K562 (cell line): ENCODE measurements around the gene ERH. TPM values are rescaled to one million over a fixed set of nuclear protein-coding genes. Genes with fewer than 3 reads are reported as not detected.

Experiments used
- ADNP ChIP-seq: fragments of 200-800 bp; sonication (Bioruptor generic); IDR thresholded peaks from 2 replicates; pipeline ENCODE4 v1.6.1; 2016; ENCODE audit warnings: missing genetic modification characterization, missing compliant biosample characterization
- ARID2 ChIP-seq: fragments of 450-650 bp; IDR thresholded peaks from 2 replicates; pipeline ENCODE4 v1.6.1; 2017; ENCODE audit warnings: antibody characterized with exemption, mild to moderate bottlenecking
- BHLHE40 ChIP-seq: IDR thresholded peaks from 2 replicates; pipeline ENCODE4 v1.6.1; 2011; ENCODE audit warnings: low read length, improper control_type of control experiment
- CAMTA2 ChIP-seq: fragments of 250-450 bp; sonication (Bioruptor Pico); conservative IDR thresholded peaks from 2 replicates; pipeline ENCODE4 v1.5.1; 2022
- CBX2 ChIP-seq: fragments of 200-600 bp; sonication (generic); IDR thresholded peaks from one replicate; pipeline ENCODE4 v1.6.1; 2012; ENCODE audit warnings: mild to moderate bottlenecking, low read length, inconsistent platforms; ENCODE audit not compliant: insufficient read depth, poor library complexity, severe bottlenecking
- CREBBP ChIP-seq: IDR thresholded peaks from one replicate; pipeline ENCODE4 v1.6.1; 2012; ENCODE audit warnings: low read depth, mild to moderate bottlenecking, control low read depth, inconsistent platforms, low read length
- FOXK2 ChIP-seq, 2 experiments: fragments of 450-650 bp; IDR thresholded peaks in 1 of 2; conservative IDR thresholded peaks in 1 of 2; 2 replicates each; pipeline ENCODE4 v1.6.1; 2016; ENCODE audit warnings: low read depth in 2 of 2, mild to moderate bottlenecking in 1 of 2
- KLF16 ChIP-seq: IDR thresholded peaks from 2 replicates; pipeline ENCODE4 v1.6.1; 2016; ENCODE audit warnings: antibody characterized with exemption
- LARP7 ChIP-seq: fragments of 450-650 bp; IDR thresholded peaks from 2 replicates; pipeline ENCODE4 v1.6.1; 2016
- MTA1 ChIP-seq: fragments of 450-650 bp; IDR thresholded peaks from 2 replicates; pipeline ENCODE4 v1.6.1; 2017; ENCODE audit warnings: borderline replicate concordance
- NFIC ChIP-seq: fragments of 450-650 bp; IDR thresholded peaks from 2 replicates; pipeline ENCODE4 v1.6.1; 2017; ENCODE audit warnings: mild to moderate bottlenecking, inconsistent platforms
- POLR2B ChIP-seq: fragments of 450-650 bp; IDR thresholded peaks from 2 replicates; pipeline ENCODE4 v1.6.1; 2018; ENCODE audit warnings: low read depth; ENCODE audit not compliant: partially characterized antibody
- RBFOX2 ChIP-seq: fragments of 200-400 bp; formaldehyde crosslinking; IDR thresholded peaks from 2 replicates; pipeline ENCODE4 v1.6.1; 2017; ENCODE audit warnings: low read depth, mild to moderate bottlenecking, low read length, moderate library complexity
- RNF2 ChIP-seq: sonication (generic); IDR thresholded peaks from 2 replicates; pipeline ENCODE4 v1.6.1; 2016
- SLC30A9 ChIP-seq: fragments of 250-450 bp; sonication (Bioruptor Pico); IDR thresholded peaks from 2 replicates; pipeline ENCODE4 v1.8.0; 2022; ENCODE audit warnings: mild to moderate bottlenecking, moderate library complexity
- WHSC1 ChIP-seq: IDR thresholded peaks from one replicate; pipeline ENCODE4 v1.6.1; 2012; ENCODE audit warnings: low read length, control low read depth, inconsistent platforms
- ZNF140 ChIP-seq: fragments of 250-450 bp; sonication (Bioruptor Pico); IDR thresholded peaks from 2 replicates; pipeline ENCODE4 v1.8.0; 2021; ENCODE audit warnings: moderate library complexity, mild to moderate bottlenecking, inconsistent platforms
- ZNF311 ChIP-seq: fragments of 250-450 bp; sonication (Bioruptor Pico); IDR thresholded peaks from 2 replicates; pipeline ENCODE4 v1.4.0; 2020; ENCODE audit warnings: mild to moderate bottlenecking, moderate library complexity
- ZNF75A ChIP-seq: fragments of 450-650 bp; formaldehyde crosslinking; IDR thresholded peaks from 2 replicates; pipeline ENCODE4 v1.4.0; 2020; ENCODE audit warnings: mild to moderate bottlenecking
- ZNF79 ChIP-seq: fragments of 250-450 bp; sonication (Bioruptor Pico); IDR thresholded peaks from 2 replicates; pipeline ENCODE4 v1.4.0; 2020; ENCODE audit warnings: low read depth, mild to moderate bottlenecking, moderate library complexity
- polyA plus RNA-seq, 8 experiments: library from polyadenylated mRNA; depleted of rRNA in 4 of 8; stranded (reverse) in 5 of 8; unstranded in 3 of 8; fragments of >200 nt; fragmentation: Nextera tagmentation in 2 of 8; fragmentation: Illumina TruSeq in 1 of 8; extraction: Ambion mirVana in 2 of 8; extraction: Trizol in 1 of 8; gene quantifications; 2 replicates each; pipeline versions ENCODE4 v1.2.1 to v1.2.3, GENCODE V29; 2011 to 2014; ENCODE audit warnings: inconsistent platforms in 1 of 8, missing spikeins in 1 of 8
- total RNA-seq, 7 experiments: library from RNA; depleted of rRNA in 6 of 7; stranded (reverse); fragments of >200 nt in 6 of 7; fragmentation: Illumina TruSeq in 2 of 7; extraction: Trizol in 2 of 7; gene quantifications; 2 replicates each; pipeline versions ENCODE4 v1.2.1 to v1.2.3, GENCODE V29; 2011 to 2021; ENCODE audit warnings: low replicate concordance in 1 of 7
- TF ChIP-seq, protein P1 (sequence below): fragments of 450-650 bp; IDR thresholded peaks from 2 replicates; pipeline ENCODE4 v1.6.1; 2014; ENCODE audit warnings: low read depth, mild to moderate bottlenecking, moderate library complexity, borderline replicate concordance
- TF ChIP-seq, protein P2 (sequence below): IDR thresholded peaks from 3 replicates; pipeline ENCODE4 v1.6.1; 2011; ENCODE audit warnings: borderline replicate concordance, mild to moderate bottlenecking, moderate library complexity; ENCODE audit not compliant: insufficient read length; ENCODE audit errors: extremely low read depth
- TF ChIP-seq, protein P3 (sequence below): fragments of 150-350 bp; IDR thresholded peaks from 2 replicates; pipeline ENCODE4 v1.6.1; 2014; ENCODE audit warnings: low read depth, mild to moderate bottlenecking, low read length, borderline replicate concordance

Gene ERH
- total and polyA plus RNA-seq, 9 of the 15 experiments (the other 6 are each of a cell fraction or from before 2014, with no cell fraction given) = 78.2 to 474 (median 250) TPM

DNA sequence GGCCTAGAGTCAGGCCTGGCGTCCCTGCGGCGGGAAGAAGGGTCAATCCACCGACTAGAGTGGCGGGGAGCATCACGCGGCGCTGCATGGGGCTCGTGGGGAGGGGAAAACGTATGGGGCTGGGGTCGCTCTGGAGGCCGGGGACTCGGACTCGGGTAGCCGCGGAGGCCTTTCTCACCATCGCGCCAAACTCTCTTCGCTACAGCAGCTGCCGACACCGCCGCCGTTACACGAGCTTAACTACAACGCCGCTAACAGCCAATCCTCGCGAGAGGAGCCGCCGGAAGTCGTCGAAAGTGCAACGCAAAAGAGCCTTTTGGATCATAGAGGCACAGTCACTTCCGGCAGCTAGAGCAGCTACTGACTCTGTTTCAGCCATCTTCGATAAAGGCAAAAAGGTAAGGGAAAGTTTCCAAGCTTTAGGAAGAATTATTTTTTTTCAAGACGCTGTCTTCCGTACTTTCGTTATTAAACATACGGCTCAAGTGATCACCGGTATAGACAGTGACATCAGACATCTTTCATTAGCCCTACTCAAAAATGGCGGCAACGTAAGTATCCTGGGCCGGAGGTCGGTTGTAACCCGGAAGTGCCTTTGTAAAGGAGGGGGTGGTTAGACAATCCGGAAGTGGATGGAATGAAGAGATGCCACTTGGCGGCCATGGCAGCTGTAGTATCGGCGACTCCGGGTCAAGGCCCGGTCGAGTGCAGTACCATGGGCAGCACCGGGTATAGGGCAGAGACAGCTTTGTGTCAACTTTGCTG is at the start of gene ERH, which contains the start of gene SLC39A9 (continued):
- 0 out of 2 replicates have a peak, but pooled peaks have one; percentile 33 for TF ChIP-seq ZNF79
- no peak for TF ChIP-seq CBX2
- TF ChIP-seq, protein P1, sequence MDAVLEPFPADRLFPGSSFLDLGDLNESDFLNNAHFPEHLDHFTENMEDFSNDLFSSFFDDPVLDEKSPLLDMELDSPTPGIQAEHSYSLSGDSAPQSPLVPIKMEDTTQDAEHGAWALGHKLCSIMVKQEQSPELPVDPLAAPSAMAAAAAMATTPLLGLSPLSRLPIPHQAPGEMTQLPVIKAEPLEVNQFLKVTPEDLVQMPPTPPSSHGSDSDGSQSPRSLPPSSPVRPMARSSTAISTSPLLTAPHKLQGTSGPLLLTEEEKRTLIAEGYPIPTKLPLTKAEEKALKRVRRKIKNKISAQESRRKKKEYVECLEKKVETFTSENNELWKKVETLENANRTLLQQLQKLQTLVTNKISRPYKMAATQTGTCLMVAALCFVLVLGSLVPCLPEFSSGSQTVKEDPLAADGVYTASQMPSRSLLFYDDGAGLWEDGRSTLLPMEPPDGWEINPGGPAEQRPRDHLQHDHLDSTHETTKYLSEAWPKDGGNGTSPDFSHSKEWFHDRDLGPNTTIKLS = peak; percentile 95
- peak; percentile 40 for TF ChIP-seq POLR2B
- TF ChIP-seq, protein P2, sequence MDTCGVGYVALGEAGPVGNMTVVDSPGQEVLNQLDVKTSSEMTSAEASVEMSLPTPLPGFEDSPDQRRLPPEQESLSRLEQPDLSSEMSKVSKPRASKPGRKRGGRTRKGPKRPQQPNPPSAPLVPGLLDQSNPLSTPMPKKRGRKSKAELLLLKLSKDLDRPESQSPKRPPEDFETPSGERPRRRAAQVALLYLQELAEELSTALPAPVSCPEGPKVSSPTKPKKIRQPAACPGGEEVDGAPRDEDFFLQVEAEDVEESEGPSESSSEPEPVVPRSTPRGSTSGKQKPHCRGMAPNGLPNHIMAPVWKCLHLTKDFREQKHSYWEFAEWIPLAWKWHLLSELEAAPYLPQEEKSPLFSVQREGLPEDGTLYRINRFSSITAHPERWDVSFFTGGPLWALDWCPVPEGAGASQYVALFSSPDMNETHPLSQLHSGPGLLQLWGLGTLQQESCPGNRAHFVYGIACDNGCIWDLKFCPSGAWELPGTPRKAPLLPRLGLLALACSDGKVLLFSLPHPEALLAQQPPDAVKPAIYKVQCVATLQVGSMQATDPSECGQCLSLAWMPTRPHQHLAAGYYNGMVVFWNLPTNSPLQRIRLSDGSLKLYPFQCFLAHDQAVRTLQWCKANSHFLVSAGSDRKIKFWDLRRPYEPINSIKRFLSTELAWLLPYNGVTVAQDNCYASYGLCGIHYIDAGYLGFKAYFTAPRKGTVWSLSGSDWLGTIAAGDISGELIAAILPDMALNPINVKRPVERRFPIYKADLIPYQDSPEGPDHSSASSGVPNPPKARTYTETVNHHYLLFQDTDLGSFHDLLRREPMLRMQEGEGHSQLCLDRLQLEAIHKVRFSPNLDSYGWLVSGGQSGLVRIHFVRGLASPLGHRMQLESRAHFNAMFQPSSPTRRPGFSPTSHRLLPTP = no peak
- TF ChIP-seq CREBBP = no peak
- TF ChIP-seq SLC30A9 (CRISPR knock-in tag) = no peak
- TF ChIP-seq ZNF75A (CRISPR knock-in tag) = no peak; the same call in 1 of the 2 replicates
- TF ChIP-seq LARP7 = no peak
- peak; percentile 22 to 31; a peak in 1 of 4 replicates for TF ChIP-seq FOXK2 (conservative IDR thresholded peaks at IDR 0.05 in 1 of 2, IDR thresholded peaks at IDR 0.05 in 1 of 2; ENCODE audit: low read depth in 2 of 2)
- no peak for TF ChIP-seq WHSC1
- TF ChIP-seq ZNF311 (CRISPR knock-in tag) = no peak
- TF ChIP-seq KLF16 = no peak
- TF ChIP-seq CAMTA2 (CRISPR knock-in tag) = no peak
- TF ChIP-seq RNF2 = no peak
- no peak for TF ChIP-seq ADNP (tag)
- no peak for TF ChIP-seq ZNF140
- no peak for TF ChIP-seq NFIC
- peak; percentile 96 for TF ChIP-seq RBFOX2
- TF ChIP-seq ARID2 = no peak
- TF ChIP-seq MTA1 = no peak
- TF ChIP-seq BHLHE40 = no peak
- TF ChIP-seq, protein P3, sequence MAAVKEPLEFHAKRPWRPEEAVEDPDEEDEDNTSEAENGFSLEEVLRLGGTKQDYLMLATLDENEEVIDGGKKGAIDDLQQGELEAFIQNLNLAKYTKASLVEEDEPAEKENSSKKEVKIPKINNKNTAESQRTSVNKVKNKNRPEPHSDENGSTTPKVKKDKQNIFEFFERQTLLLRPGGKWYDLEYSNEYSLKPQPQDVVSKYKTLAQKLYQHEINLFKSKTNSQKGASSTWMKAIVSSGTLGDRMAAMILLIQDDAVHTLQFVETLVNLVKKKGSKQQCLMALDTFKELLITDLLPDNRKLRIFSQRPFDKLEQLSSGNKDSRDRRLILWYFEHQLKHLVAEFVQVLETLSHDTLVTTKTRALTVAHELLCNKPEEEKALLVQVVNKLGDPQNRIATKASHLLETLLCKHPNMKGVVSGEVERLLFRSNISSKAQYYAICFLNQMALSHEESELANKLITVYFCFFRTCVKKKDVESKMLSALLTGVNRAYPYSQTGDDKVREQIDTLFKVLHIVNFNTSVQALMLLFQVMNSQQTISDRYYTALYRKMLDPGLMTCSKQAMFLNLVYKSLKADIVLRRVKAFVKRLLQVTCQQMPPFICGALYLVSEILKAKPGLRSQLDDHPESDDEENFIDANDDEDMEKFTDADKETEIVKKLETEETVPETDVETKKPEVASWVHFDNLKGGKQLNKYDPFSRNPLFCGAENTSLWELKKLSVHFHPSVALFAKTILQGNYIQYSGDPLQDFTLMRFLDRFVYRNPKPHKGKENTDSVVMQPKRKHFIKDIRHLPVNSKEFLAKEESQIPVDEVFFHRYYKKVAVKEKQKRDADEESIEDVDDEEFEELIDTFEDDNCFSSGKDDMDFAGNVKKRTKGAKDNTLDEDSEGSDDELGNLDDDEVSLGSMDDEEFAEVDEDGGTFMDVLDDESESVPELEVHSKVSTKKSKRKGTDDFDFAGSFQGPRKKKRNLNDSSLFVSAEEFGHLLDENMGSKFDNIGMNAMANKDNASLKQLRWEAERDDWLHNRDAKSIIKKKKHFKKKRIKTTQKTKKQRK = no peak
